ENCODE data around the gene DGKI. TPM values are rescaled to one million over a fixed set of nuclear protein-coding genes. Genes with fewer than 3 reads are reported as not detected.

Gene DGKI
- total and polyA plus RNA-seq, 2 of the 13 experiments (the other 11 are each of a cell fraction or from before 2014, with no cell fraction given), result 0.09 to 0.17 TPM

DNA sequence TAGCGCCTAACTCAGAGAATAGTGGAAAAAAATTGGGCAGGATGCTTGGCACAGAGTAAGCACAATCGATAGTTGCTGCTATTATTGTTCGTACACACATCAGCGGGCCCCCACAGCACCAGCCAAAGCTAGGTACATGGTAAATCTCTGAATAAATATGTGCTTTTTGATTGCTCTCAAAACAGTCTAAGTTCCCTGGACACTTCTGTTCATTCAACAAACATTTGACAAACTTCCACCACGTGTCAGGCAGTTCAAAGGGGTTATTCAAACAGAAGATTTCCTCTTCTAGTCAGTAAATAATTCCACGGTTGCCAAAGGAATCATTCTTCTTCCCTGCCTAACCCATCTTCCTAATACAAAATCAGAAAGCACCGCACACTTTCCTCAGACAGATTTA lies 150.8 kb downstream of the DGKI start (continued):
- TF ChIP-seq ETV5 (CRISPR knock-in tag; IDR thresholded peaks at IDR 0.05; ENCODE audit: borderline replicate concordance) (peak; percentile 81; the same call in 1 of the 2 replicates), GFI1 (CRISPR knock-in tag; IDR thresholded peaks at IDR 0.05; ENCODE audit: borderline replicate concordance) (peak; percentile 95), TBX2 (CRISPR knock-in tag; IDR thresholded peaks at IDR 0.05; ENCODE audit: borderline replicate concordance) (peak; percentile 93), ZNF3 (CRISPR knock-in tag; IDR thresholded peaks at IDR 0.05) (peak; percentile 91), ERF (CRISPR knock-in tag; IDR thresholded peaks at IDR 0.05) (peak; percentile 88), ZNF33A (CRISPR knock-in tag; IDR thresholded peaks at IDR 0.05; ENCODE audit: borderline replicate concordance) (no peak), HNF4A (CRISPR knock-in tag; IDR thresholded peaks at IDR 0.05) (peak; percentile 59), ARNT2 (CRISPR knock-in tag; IDR thresholded peaks at IDR 0.05; ENCODE audit: low read depth) (peak; percentile 49; the same call in 1 of the 2 replicates), TEAD3 (CRISPR knock-in tag; optimal IDR thresholded peaks at IDR 0.05; ENCODE audit: borderline replicate concordance) (peak; percentile 69)
- TF ChIP-seq, protein P1, sequence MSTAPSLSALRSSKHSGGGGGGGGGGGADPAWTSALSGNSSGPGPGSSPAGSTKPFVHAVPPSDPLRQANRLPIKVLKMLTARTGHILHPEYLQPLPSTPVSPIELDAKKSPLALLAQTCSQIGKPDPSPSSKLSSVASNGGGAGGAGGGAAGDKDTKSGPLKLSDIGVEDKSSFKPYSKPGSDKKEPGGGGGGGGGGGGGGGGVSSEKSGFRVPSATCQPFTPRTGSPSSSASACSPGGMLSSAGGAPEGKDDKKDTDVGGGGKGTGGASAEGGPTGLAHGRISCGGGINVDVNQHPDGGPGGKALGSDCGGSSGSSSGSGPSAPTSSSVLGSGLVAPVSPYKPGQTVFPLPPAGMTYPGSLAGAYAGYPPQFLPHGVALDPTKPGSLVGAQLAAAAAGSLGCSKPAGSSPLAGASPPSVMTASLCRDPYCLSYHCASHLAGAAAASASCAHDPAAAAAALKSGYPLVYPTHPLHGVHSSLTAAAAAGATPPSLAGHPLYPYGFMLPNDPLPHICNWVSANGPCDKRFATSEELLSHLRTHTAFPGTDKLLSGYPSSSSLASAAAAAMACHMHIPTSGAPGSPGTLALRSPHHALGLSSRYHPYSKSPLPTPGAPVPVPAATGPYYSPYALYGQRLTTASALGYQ (CRISPR knock-in tag; IDR thresholded peaks at IDR 0.05), result peak; percentile 98
- TF ChIP-seq, protein P2, sequence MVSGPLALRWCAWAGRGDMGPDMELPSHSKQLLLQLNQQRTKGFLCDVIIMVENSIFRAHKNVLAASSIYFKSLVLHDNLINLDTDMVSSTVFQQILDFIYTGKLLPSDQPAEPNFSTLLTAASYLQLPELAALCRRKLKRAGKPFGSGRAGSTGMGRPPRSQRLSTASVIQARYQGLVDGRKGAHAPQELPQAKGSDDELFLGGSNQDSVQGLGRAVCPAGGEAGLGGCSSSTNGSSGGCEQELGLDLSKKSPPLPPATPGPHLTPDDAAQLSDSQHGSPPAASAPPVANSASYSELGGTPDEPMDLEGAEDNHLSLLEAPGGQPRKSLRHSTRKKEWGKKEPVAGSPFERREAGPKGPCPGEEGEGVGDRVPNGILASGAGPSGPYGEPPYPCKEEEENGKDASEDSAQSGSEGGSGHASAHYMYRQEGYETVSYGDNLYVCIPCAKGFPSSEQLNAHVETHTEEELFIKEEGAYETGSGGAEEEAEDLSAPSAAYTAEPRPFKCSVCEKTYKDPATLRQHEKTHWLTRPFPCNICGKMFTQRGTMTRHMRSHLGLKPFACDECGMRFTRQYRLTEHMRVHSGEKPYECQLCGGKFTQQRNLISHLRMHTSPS (CRISPR knock-in tag; IDR thresholded peaks at IDR 0.05; ENCODE audit: low read depth), result peak; percentile 54; the same call in 1 of the 2 replicates
- TF ChIP-seq, protein P3, sequence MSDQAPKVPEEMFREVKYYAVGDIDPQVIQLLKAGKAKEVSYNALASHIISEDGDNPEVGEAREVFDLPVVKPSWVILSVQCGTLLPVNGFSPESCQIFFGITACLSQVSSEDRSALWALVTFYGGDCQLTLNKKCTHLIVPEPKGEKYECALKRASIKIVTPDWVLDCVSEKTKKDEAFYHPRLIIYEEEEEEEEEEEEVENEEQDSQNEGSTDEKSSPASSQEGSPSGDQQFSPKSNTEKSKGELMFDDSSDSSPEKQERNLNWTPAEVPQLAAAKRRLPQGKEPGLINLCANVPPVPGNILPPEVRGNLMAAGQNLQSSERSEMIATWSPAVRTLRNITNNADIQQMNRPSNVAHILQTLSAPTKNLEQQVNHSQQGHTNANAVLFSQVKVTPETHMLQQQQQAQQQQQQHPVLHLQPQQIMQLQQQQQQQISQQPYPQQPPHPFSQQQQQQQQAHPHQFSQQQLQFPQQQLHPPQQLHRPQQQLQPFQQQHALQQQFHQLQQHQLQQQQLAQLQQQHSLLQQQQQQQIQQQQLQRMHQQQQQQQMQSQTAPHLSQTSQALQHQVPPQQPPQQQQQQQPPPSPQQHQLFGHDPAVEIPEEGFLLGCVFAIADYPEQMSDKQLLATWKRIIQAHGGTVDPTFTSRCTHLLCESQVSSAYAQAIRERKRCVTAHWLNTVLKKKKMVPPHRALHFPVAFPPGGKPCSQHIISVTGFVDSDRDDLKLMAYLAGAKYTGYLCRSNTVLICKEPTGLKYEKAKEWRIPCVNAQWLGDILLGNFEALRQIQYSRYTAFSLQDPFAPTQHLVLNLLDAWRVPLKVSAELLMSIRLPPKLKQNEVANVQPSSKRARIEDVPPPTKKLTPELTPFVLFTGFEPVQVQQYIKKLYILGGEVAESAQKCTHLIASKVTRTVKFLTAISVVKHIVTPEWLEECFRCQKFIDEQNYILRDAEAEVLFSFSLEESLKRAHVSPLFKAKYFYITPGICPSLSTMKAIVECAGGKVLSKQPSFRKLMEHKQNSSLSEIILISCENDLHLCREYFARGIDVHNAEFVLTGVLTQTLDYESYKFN (CRISPR knock-in tag; conservative IDR thresholded peaks at IDR 0.05), result peak; percentile 84
- TF ChIP-seq, protein P4, sequence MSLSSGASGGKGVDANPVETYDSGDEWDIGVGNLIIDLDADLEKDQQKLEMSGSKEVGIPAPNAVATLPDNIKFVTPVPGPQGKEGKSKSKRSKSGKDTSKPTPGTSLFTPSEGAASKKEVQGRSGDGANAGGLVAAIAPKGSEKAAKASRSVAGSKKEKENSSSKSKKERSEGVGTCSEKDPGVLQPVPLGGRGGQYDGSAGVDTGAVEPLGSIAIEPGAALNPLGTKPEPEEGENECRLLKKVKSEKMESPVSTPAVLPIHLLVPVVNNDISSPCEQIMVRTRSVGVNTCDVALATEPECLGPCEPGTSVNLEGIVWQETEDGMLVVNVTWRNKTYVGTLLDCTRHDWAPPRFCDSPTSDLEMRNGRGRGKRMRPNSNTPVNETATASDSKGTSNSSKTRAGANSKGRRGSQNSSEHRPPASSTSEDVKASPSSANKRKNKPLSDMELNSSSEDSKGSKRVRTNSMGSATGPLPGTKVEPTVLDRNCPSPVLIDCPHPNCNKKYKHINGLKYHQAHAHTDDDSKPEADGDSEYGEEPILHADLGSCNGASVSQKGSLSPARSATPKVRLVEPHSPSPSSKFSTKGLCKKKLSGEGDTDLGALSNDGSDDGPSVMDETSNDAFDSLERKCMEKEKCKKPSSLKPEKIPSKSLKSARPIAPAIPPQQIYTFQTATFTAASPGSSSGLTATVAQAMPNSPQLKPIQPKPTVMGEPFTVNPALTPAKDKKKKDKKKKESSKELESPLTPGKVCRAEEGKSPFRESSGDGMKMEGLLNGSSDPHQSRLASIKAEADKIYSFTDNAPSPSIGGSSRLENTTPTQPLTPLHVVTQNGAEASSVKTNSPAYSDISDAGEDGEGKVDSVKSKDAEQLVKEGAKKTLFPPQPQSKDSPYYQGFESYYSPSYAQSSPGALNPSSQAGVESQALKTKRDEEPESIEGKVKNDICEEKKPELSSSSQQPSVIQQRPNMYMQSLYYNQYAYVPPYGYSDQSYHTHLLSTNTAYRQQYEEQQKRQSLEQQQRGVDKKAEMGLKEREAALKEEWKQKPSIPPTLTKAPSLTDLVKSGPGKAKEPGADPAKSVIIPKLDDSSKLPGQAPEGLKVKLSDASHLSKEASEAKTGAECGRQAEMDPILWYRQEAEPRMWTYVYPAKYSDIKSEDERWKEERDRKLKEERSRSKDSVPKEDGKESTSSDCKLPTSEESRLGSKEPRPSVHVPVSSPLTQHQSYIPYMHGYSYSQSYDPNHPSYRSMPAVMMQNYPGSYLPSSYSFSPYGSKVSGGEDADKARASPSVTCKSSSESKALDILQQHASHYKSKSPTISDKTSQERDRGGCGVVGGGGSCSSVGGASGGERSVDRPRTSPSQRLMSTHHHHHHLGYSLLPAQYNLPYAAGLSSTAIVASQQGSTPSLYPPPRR (CRISPR knock-in tag; IDR thresholded peaks at IDR 0.05; ENCODE audit: borderline replicate concordance), result peak; percentile 99
- TF ChIP-seq, protein P5, sequence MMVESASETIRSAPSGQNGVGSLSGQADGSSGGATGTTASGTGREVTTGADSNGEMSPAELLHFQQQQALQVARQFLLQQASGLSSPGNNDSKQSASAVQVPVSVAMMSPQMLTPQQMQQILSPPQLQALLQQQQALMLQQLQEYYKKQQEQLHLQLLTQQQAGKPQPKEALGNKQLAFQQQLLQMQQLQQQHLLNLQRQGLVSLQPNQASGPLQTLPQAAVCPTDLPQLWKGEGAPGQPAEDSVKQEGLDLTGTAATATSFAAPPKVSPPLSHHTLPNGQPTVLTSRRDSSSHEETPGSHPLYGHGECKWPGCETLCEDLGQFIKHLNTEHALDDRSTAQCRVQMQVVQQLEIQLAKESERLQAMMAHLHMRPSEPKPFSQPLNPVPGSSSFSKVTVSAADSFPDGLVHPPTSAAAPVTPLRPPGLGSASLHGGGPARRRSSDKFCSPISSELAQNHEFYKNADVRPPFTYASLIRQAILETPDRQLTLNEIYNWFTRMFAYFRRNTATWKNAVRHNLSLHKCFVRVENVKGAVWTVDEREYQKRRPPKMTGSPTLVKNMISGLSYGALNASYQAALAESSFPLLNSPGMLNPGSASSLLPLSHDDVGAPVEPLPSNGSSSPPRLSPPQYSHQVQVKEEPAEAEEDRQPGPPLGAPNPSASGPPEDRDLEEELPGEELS (CRISPR knock-in tag; IDR thresholded peaks at IDR 0.05), result peak; percentile 95
